ENCODE measurements around the gene ANKHD1.

DNA sequence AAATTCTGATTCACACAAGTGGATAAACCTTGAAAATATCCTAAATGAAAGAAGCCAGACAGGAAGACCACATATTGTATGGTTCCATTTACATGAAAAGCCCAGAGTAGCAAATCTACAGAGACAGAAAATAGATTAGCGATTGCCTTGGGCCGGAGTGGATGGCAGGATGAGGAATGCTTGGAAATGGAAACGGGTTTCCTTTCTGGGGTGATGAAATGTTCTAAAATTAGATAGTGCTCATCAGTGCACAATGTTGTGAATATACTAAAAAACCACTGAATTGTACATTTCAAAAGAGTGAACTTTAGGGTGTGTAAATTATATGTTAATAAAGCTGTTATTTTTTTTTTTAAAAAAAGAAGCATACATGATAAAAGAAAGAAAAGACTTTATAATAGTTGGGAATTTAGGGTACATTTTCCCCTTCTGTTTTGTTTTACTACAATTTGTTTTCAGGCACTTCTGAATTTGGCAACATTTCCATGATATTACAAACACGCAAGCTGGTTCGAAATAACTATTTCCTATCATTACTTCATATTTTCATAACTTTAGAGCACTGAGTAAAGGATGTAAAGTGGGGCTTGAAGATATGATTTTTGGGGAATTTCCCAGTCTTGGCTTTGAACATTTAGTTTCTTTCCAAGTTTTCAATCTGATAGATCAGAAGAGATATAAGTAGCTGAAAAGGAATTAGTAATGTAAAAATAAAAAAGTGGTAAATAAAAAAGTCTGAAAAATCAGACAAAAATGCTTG is 186.9 kb downstream of the ANKHD1 start:
- no peak for TF ChIP-seq EZH2 (IDR thresholded peaks at IDR 0.05)
- TF ChIP-seq POLR2AphosphoS5 (IDR thresholded peaks at IDR 0.05; ENCODE audit: borderline replicate concordance, low read depth, low read length) = no peak

All from SK-N-MC (cell line).